OCI-M2 (cell line): ENCODE results near the gene IKBIP.
"Not testable (repeated sequence)": the region's sequence is repeated elsewhere in the genome, so short reads cannot be mapped to it uniquely, and the experiment has no call there.

Experiments used
- DNase-seq: peaks from one replicate; lab custom pipeline; 2025; ENCODE audit not compliant: unreplicated experiment; lab: John Stamatoyannopoulos, UW

Gene IKBIP

DNA sequence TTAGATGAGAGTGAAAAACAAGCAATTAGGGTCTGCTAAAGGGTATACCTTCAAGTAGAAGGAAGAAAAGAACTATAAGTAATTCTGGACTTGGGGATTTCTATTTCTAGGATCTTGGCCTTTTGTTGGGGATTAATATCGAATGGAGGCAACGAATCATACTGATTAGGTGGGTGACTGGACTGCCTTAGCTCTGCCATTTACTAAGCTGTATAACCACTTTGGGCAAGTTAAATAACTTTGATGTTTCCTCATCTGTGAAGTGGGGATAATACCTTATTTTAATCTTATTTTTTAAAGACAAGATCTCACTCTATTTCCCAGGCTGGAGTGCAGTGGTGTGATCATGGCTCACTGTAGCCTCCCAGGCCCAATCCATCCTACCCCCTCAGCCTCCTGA is 6.6 kb downstream of the IKBIP start:
- no peak for DNase-seq

- no peak for DNase-seq
Measured at GRCh38 chr12:98637068-98637467, 7.5 kb downstream of the IKBIP start.

GRCh38 chr12:98635657-98636323 is 8.8 kb downstream of the IKBIP start:
- no peak for DNase-seq

GRCh38 chr12:98618952-98619351 is 25.6 kb downstream of the IKBIP start:
- no peak for DNase-seq

DNA sequence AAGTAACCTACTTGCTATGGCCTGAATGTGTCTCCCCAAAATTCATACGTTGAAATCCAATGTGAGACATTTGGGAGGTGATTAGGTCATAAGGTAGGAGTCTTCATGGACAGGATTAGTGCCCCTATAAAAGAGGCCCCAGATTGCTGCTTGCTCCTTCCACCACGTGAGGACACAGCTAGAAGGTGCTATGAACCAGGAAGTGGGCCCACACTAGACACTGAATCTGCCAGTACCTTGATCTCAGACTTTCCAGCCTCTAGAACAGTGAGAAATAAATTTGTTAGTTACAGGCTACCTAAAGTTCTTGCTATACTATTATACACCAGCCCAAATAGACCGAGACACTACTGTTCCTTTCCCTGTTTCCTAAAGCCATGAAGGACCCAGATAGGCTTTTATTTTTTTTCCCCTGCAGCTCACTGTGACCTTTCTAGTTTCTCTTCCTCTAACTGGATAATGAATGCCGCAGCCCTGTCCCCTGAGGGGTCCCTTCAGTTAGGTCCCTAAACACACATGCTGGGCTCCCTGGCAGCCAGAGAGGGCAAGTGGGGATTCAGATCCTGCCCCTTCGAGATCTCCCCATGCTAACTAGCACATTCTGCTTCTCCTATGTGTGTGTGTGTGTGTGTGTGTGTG is 31.8 kb downstream of the IKBIP start:
- DNase-seq, result no peak

DNA sequence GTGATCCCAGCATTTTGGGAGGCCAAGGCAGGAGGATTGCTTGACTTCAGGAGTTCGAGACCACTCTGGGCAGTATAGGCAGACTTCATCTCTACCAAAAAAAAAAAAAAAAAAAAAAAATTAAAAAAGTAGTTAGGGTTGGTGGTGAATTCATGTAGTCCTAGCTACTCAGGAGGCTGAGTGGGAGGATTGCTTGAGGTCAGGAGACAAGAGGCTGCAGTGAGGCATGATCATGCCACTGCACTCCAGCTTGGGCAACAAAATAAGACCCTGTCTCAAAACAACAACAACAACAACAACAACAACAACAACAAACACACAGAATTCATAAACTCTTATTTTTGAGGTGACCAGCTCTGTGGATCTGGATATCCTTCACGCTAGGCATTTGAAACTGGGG is 34.0 kb downstream of the IKBIP start:
- DNase-seq, result no peak

- no peak for DNase-seq
Measured at GRCh38 chr12:98606359-98606988, 38.1 kb downstream of the IKBIP start.

DNA sequence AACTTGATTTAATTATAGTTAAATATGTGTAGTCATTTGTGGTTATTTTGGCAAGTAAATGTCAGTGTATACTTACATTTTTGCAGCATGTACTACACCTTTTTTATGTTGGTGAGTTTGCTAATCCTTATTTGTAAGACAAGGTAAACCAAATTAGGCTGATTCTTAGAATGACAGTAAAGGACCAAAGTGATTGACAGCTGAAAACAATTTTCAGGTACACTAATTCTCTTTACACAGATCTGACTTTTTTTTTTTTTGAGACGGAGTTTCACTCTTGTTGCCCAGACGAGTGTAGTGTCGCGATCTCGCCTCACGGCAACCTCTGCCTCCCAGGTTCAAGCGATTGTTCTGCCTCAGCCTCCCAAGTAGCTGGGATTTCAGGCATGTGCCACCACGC is 42.7 kb downstream of the IKBIP start:
- no peak for DNase-seq

DNA sequence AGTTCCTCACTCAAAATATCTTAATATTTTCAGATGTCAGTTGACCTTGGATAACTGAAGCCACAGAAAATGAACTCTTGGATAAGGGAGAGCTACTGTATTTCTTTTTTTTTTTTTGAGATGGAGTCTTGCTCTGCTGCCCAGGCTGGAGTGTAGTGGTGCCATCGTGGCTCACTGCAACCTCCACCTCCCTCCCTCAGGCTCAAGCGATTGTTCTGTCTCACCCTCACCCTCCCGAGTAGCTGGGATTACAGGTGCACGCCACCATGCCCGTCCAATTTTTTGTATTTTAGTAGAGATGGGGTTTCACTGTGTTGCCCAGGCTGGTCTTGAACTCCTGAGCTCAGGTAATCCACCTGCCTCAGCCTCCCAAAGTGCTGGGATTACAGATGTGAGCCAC is 47.3 kb downstream of the IKBIP start:
- DNase-seq, result not testable (repeated sequence)

DNA sequence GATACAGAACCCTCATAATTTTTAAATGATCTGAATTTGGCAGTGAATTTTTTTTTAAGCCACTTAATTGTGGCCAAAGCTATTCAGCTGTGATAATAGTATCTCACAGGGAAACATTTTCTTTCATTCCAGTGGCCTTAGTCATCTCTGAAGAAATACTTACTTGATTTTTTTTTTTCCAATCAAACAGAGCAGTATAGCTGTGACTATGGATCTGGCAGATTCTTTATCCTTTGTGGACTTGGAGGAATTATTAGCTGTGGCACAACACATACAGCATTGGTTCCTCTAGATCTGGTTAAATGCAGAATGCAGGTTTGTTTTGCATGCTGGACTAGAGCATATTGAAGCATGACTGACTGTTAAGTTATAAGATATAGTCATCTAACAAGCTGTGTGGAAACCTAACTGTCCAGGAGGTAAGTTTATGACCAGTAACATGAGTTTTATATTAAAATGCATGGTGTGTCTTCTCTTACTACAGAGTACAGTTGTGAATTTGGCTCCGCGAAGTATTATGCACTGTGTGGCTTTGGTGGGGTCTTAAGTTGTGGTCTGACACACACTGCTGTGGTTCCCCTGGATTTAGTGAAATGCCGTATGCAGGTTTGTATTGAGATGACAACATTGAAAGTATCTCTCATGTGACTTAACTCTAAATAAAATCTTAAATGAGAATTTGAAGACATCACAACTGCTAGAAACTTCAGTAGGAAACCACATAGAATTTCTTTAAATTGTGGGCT is 49.2 kb downstream of the IKBIP start:
- DNase-seq, result no peak

- no peak for DNase-seq
Measured at GRCh38 chr12:98594050-98594835, 50.3 kb downstream of the IKBIP start.

DNA sequence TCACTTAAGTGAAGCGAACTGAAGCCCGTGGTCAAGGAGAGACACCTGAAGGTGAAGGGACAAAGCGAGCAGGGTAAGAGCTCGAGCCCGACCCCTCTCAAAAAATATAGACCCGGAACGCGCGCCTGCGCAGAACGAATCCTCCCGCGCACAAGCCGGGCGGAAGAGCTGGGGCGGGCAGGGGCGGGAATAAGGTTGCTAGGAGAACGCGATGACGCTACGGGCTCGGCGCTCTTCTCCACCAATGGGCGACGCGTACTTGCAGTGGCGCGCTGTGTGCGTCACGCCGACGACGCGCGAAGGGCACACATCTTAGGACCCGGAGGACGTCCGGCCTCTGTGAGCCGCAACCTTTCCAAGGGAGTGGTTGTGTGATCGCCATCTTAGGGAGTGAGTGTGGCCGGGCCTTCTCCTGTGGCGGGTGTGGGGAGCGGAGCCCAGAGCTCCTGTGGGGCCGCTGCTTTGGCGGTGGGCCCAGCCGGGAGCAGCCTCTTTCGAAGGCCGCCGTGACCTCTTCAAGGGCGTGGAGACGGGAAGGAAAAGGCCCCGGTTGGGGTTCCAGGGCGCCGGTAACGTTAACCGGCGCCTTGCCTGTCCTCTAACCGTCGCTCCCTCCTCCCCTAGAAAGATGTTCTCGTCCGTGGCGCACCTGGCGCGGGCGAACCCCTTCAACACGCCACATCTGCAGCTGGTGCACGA is 51.1 kb downstream of the IKBIP start, which contains the start of gene SLC25A3:
Gene SLC25A3, plus strand, starts transcription at position 336 of the 699 bp plus-strand sequence. Its CDS starts 293 bp downstream, at position 629.
- DNase-seq, result peak; percentile 65

DNA sequence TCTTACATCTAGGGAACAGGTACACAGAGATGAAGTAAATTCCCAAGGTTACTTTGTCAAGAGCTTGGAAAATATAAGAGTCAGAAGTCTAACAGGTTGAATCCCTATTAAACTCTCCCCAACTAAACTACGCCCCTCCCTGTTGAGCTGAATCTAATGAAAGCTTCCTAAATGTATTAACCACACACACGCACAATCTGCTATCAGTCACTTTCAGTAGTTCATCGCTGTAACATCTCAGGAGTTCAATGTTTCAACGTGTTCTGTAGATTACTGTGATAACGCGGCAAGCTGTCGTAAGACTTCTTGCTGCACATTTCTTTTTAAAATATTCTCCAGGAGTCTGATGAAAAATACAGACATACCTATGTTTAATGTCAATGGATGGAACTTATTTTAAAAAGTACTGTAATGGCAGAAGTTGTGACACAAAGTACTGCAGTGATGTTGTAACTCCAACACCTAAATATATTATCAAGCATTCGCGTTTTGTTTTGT is 51.7 kb downstream of the IKBIP start:
- DNase-seq, result no peak

- no peak for DNase-seq
Measured at GRCh38 chr12:98591209-98591608, 53.4 kb downstream of the IKBIP start.

DNA sequence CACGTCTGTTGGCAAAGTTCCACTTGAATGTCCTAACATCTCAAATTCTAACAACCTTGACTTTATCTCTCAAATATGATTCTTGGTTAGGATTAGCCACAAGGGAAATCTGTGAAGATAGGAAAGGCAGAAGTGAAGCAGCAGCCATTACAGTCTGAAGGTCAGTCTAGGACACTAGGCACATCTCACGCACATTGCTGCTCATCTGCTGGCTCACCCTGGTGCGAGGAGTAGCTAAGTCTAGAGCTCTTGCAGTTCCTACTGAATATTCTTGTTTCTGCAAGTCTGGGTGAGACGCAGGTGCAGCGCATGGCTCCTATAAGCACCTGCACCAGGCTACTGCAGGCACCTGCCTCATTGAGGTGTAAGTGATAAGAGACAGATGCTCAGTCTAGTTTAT is 57.5 kb downstream of the IKBIP start:
- DNase-seq, result no peak

DNA sequence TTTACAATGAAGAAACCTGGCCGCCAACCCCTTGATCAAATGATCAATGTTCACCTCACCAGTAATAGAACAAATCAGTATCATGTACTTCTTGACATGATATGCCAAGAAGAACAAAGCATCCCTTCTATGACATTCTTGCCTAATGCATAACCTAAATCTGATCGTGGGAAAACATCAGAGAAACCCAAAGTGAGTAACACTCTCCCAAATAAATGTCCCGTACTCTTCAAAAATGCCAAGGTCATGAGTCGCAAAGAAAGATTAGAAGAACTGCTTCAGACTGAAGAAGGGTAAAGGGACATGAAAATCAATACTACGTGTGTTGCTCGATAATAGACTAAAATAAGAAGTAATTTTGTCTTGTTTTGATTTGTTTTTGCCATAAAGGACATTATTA is 62.5 kb downstream of the IKBIP start:
- no peak for DNase-seq

GRCh38 chr12:98581101-98581500 is 63.5 kb downstream of the IKBIP start:
- DNase-seq, result no peak

DNA sequence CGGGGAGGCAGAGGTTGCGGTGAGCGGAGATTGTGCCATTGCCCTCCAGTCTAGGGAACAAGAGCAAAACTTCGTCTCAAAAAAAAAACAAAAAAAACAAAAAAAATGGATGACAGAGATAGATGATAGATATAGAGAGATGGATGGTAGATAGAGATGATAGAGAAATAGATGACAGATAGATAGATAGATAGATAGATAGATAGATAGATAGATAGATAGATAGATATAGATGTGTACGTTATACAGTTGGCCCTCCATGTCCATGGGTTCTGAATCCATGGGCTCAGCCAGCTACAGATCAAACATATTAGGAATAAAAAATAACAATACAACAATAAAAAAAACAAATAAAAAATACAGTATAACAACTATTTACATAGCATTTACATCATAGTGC is 63.9 kb downstream of the IKBIP start:
- no peak for DNase-seq

DNA sequence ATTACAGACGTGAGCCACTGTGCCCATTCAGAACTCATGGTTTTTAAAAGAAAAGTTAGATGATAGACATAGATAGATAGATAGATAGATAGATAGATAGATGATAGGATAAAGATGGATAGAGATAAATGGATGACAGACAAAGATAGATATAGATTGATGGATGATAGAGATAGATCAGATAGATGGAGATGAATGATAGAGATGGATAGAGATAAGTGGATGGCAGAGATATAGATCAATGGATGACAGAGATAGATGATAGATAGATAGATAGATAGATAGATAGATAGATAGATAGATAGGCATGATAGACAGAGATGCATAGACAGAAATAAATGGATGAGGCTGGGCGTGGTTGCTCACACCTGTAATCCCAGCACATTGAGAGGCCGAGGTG is 64.8 kb downstream of the IKBIP start:
- DNase-seq, result no peak

- DNase-seq, result no peak
Measured at GRCh38 chr12:98579347-98579746, 65.2 kb downstream of the IKBIP start.
